ENCODE results near the gene SPEG. TPM values are rescaled to one million over a fixed set of nuclear protein-coding genes. Genes with fewer than 3 reads are reported as not detected.
A peak's percentile ranks its signal among the peaks of the same experiment; 100 is the strongest.

SPEG gene
- total RNA-seq, 1 donor from 2014 or later, result under 0.01 TPM

DNA sequence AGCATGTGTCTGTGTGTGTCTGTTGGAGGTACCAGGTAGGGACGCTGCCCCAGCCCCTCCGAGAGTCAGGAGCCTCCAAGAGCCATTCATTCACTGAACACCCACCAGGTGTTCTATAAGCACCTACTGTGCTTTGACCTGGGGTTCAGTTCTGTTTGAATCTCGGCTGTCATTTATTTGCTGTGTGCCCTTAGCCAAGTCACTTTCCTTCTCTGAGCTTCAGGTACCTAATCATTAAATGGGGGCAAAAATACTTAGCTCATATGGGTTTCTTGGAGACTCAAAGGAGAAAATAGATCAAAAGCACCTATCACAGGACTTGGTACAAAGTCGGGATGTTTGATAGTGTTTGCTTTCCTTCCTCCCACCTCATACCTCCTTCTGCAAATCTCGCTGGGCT, 92.8 kb downstream of the SPEG start:
- DNase-seq (ENCODE audit: low read depth in 2 of 2), result no peak

DNA sequence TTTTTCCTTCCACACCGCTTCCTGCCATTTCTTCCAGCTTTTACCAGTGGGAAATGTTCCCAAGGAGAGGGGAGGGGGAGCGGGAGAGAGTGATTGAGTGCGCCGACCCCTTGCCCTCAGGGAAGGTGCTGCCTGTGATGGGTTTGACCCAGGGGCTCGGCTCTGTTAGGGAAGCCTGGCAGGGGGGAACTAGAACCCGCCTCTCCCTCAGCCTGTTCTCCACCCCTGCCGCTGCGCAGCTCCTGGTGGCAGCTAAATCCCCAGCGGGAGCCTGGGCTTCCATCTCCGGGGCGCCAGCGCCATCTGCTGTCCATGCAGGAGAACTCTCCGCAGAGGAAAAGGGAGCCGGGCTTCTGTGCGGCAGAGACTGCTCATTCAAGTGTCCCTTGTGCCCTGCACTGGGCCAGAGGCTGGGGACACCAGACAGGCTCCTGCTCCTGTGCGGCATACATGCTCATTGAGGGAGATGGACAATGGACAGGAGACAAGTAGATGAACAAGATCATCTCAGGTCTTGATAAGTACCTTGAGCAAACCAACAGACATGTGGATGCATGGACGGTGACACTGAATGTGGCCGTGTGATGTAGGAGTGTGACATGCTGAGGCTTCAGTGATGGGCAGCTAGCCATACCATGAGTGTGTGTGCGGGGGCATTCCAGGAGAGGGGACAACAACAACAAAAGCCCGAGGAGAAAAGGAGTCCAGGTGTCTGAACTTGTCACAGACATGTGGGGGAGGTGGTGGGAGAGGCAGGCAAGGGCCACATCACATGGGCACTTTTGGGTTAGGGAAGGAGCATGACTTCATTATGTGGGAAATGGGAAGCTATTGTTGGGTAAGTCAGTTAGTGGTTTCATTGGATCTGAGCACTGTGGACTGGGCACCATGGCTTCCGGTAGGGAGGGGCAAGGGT, 95.7 kb downstream of the SPEG start:
- DNase-seq (ENCODE audit: low read depth in 2 of 2), result peak; percentile 80 to 89

DNA sequence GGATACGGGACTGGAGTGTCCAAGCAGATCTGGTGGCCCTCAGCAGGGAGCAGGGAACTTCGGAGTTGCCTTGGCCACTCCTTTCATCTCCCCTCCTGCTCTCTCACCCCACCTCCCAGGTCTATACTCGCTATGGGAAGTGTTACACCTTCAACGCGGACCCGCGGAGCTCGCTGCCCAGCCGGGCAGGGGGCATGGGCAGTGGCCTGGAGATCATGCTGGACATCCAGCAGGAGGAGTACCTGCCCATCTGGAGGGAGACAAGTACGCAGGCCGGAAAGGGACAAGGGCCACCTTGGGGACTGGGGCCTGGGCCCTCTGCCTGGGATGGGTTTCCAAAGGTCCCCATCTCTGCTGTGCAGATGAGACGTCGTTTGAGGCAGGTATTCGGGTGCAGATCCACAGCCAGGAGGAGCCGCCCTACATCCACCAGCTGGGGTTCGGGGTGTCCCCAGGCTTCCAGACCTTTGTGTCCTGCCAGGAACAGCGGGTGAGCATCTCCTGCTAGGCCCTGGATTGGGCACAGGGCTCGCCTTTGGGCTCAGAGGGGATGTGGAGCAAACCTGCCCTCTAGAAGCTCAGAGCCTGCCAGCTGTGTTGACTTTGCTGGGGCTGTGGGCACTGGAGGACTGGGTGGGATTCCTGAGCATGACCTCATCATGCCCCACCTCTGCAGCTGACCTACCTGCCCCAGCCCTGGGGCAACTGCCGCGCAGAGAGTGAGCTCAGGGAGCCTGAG, 97.2 kb downstream of the SPEG start:
- DNase-seq (ENCODE audit: low read depth in 2 of 2), result no peak

GRCh38 chr2:219532378-219532649, 97.7 kb downstream of the SPEG start:
- no peak for DNase-seq (ENCODE audit: low read depth in 2 of 2)

DNA sequence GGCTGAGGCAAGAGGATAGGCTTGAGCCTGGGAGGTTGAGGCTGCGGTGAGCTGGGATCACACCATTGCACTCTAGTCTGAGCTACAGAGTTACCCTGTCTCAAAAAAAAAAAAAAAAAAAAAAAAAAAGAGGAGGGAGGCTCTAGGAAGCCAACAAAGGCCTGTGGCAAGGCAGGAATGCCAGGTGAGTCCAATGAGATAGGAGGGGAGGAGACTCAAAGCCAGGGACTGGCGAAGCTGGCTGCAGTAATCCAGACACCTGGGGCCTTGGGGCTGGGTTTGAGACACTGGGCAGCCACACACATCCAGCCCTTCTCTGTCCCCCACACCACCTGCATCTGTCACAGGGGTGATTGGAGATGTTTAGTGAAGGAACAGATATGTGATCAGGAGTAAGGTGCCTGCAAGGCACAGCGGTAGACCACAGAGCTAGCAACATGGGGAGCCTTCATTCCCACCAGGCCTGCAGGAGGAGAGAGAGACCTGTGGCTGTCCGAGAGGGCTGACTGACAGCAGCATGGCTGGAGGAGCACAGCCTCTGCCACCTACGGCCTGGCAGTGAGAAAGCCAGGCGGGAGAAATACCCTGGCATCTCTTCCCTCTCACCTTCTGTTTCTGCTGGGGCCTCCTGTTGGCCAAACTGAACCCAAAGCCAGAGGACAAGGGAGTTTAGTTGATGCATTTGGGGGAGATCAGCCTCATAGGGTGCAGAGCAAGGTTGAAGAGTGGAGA, 99.5 kb downstream of the SPEG start:
- DNase-seq (ENCODE audit: low read depth in 2 of 2), result no peak

GRCh38 chr2:219536425-219536824, 101.8 kb downstream of the SPEG start:
- DNase-seq (ENCODE audit: low read depth in 2 of 2), result no peak

- DNase-seq (ENCODE audit: low read depth in 2 of 2), result no peak
These were observed 102.3 kb downstream of the SPEG start for GRCh38 chr2:219536967-219537366.

- DNase-seq (ENCODE audit: low read depth in 2 of 2), result no peak
These were observed 103.2 kb downstream of the SPEG start for GRCh38 chr2:219537657-219538488.

- DNase-seq (ENCODE audit: low read depth in 2 of 2), result no peak
These were observed 103.9 kb downstream of the SPEG start for GRCh38 chr2:219538504-219538951.

GRCh38 chr2:219538956-219539788, 104.5 kb downstream of the SPEG start:
- DNase-seq (ENCODE audit: low read depth in 2 of 2), result no peak

GRCh38 chr2:219539926-219540678, 105.5 kb downstream of the SPEG start:
- no peak for DNase-seq (ENCODE audit: low read depth in 2 of 2)

- DNase-seq (ENCODE audit: low read depth in 2 of 2), result no peak
These were observed 106.3 kb downstream of the SPEG start for GRCh38 chr2:219540784-219541504.

- DNase-seq (ENCODE audit: low read depth in 2 of 2), result peak; percentile 66 to 87
These were observed 107.1 kb downstream of the SPEG start for GRCh38 chr2:219541611-219542180.

GRCh38 chr2:219542931-219543595, 108.4 kb downstream of the SPEG start:
- DNase-seq (ENCODE audit: low read depth in 2 of 2), result peak; percentile 5 to 15

DNA sequence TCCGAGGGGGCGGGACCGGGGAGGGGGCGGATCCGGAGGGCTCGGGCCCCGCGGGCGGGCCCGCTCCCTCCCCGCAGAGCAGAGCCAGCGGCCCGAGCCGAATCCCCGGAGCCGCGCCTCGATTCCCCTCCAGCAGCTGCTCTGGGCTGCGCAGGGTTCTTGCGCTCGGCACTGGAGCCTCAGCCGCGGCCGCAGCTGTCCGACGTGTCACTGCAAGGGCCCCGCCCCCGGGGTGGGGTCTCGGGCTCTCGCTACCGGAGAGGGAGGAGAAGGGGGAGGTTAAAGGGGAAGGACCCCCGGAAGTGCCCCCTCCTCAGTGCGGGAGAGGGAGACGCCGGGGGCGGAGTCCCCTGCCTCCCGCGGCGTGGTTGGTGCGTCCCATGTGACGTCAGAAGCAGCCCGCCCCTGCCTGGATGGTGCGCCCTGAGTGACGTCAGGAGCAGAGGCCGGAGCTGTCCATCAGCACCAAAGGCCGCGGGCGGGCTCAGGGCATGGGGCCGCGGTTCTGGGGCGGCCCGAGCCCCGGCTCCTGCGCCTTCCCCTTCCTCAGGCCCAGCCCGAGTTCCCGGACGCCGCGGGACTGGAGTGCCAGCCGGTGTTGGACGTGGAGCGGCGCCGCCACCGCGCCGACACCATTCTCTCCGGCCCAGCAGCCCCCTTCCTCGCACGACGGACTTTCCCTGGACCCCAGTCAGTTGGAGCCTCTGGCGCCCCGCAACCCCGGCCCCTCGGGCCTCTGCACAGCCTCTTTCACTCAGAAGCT, 109.1 kb downstream of the SPEG start, which contains the start of the genes CHPF and TMEM198:
TSS of gene CHPF (minus strand) at position 214 of the 763 bp plus-strand sequence. CDS start 271 bp downstream, outside the sequence.
TSS of gene TMEM198 (plus strand) at position 433 of the 763 bp plus-strand sequence. CDS start 700 bp downstream, outside the sequence.
- peak; percentile 90 to 93 for DNase-seq (ENCODE audit: low read depth in 2 of 2)

DNA sequence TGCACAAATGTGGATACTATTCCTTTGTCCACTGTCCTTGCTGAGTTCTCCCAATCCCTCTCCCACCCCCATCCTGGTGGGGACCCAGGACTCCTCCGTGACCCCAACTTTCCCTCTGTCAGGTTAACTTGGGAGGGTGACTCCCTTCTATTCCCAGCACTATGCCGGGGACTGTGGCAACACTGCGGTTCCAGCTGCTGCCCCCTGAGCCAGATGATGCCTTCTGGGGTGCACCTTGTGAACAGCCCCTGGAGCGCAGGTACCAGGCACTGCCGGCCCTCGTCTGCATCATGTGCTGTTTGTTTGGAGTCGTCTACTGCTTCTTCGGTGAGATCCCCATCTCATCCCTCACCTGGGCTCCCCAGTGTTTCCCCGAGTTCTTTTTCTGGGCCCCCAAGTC, 109.9 kb downstream of the SPEG start:
- no peak for DNase-seq (ENCODE audit: low read depth in 2 of 2)
